Transverse colon (tissue), 3 donors: ENCODE data around the gene SNAP91.

Source experiments
- EP300 ChIP-seq: sonication (generic); formaldehyde crosslinking; IDR thresholded peaks from one replicate; pipeline ENCODE4 v1.6.1; 2017; ENCODE audit warnings: antibody characterized with exemption, low read depth
- POLR2A ChIP-seq: fragments of 450-650 bp; IDR thresholded peaks from one replicate; pipeline ENCODE4 v1.6.1; 2016; ENCODE audit warnings: antibody characterized with exemption, mild to moderate bottlenecking, moderate library complexity
- TF ChIP-seq, protein P1 (sequence below), 5 experiments: fragments of 200-600 bp in 3 of 5; fragments of 450-650 bp in 2 of 5; sonication (generic) in 3 of 5; IDR thresholded peaks; 1 replicate in 2 of 5; 2 replicates in 3 of 5; pipeline ENCODE4 v1.5.1; 2016 to 2017; ENCODE audit warnings: antibody characterized with exemption in 5 of 5, inconsistent platforms in 3 of 5, mild to moderate bottlenecking in 2 of 5, moderate library complexity in 1 of 5

DNA sequence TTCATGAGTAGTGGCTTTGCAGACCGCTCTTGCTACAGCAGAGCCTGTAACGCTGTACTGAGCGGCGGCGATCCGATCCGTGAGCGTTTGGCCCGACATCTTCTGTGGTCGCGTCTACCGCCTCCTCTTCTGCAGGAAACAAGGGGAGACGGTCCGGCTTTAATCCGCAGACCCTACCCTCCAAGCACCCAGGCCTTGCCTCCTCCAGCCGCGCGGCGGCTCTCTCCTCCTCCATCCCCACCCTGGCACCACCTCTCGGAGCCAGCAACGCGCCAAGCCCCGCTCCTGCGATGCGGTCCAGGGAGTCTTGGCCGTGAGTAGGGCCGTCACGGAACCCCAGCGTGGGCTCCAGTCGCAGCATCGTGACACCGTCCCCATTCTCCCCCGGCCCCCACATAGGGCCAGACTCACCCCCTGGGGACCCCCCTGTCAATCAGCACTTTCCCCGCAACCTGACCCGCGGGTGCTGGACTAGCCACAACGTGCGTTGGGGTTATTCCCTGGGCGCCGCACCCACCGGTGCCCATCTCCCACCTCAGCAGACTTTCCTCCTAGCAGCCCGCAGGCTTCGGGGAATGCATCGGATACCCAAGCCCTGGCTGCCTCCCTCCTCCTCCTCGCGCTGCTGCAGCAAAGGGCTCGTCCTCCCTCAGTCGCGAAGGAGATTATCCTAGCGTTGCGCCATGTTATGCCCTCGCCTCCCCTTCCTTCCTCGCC lies 914 bp downstream of the SNAP91 start:
- TF ChIP-seq POLR2A (no peak), EP300 (no peak)
- TF ChIP-seq, protein P1, sequence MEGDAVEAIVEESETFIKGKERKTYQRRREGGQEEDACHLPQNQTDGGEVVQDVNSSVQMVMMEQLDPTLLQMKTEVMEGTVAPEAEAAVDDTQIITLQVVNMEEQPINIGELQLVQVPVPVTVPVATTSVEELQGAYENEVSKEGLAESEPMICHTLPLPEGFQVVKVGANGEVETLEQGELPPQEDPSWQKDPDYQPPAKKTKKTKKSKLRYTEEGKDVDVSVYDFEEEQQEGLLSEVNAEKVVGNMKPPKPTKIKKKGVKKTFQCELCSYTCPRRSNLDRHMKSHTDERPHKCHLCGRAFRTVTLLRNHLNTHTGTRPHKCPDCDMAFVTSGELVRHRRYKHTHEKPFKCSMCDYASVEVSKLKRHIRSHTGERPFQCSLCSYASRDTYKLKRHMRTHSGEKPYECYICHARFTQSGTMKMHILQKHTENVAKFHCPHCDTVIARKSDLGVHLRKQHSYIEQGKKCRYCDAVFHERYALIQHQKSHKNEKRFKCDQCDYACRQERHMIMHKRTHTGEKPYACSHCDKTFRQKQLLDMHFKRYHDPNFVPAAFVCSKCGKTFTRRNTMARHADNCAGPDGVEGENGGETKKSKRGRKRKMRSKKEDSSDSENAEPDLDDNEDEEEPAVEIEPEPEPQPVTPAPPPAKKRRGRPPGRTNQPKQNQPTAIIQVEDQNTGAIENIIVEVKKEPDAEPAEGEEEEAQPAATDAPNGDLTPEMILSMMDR (IDR thresholded peaks at IDR 0.05): no peak
